ENCODE results near the gene NES.

The NES gene

DNA sequence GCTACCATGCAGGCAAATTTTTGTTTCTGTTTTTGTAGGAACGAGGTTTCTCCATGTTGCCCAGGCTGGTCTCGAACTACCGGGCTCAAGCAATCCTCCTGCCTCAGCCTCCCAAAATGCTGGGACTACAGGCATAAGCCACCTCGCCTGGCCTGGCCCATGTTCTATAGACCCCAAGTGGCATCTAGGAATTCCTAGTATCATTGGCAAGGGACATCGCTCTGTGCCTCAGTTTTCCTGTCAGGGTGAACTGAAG, 14.5 kb downstream of the NES start:
- DNase-seq = no peak

DNA sequence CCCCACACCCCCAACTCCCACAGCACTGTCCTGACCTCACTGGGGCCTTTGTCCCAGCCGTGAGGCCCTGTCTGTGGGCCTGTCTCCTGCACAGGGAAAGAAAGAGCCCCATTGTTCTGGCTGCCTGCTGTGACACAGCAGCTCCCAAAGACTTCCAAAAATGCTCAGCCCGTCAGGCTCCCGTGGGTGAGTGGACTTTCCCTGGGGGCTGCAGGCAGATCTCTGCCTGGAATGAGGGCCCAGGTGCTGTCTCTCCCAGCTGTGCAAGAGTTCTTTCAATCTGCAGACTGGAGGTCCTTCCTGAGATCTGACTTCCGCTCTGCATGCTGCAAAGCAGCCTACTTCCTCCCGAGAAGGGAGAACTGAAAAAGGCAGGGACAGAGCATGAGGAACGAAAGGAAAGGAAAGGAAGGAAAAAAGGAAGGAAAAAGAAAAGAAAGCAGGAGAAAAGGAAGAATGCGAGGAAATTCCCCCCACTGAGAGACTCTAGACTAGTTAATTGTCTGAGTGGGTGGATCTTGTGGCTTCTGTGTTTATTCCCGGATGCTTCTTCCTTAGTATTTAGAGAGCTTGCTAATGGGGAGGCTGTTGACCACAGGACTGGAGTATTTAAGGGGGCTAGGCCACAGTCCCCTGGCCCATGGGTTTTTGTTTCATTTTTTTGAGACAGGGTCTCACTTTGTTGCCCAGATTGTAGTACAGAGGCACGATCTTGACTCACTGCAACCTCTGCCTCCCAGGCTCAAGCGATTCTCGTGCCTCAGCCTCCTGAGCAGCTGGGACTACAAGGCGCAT, 15.0 kb downstream of the NES start:
- no peak for DNase-seq

DNA sequence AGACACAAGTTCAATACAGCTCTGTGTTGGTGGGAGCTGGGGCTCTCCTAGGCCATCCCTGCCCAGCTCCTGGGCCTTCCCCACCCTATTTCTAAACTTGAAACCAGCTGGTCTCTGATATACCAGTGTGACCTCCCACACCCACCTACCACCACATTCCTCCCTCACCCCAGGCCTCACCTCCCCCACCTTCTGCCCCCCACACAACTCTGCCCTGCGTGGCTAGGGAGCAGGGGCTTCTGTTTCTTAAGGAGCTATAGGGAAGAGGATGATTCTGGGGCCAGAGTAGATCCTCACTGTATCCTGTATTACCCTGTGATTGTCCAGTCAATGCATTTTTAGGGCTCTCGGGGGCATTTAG, 16.5 kb downstream of the NES start:
- no peak for DNase-seq

DNA sequence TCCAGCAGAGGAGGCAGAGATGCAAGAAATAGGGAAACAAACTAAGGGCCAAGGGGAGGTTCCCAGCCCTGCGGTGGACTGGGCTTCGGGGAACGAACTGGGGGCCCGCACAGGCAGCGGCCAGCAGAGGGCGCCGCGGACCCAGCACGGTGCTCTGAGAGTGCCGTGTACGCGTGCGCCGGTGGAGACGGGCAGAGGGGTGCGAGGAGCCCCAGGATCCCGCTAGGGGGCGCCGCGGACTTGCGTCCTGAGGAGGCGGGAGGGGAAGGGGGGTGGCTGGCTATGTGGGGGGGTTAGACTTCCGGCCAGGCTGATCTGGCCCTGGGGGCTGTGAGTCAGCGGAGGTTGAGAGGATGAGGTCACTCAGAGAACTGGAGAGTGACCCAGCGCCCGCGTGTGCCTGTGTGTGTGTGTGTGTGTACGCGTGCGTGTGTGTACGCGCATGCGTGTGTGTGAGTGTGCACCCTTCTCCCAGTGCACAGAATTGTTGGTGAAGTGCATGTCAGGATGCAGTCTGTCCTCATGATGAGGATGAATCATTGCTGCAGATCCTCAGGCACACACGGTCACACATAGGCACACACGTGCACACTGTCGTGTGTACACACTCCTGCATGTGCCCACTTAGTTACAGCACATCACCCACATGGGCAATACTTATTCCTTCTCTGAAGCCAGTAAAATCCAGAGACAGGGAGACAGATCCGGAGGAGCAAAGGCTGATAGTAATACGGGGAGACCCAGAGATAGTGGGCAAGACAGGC, 17.0 kb downstream of the NES start:
- DNase-seq = peak; percentile 96

DNA sequence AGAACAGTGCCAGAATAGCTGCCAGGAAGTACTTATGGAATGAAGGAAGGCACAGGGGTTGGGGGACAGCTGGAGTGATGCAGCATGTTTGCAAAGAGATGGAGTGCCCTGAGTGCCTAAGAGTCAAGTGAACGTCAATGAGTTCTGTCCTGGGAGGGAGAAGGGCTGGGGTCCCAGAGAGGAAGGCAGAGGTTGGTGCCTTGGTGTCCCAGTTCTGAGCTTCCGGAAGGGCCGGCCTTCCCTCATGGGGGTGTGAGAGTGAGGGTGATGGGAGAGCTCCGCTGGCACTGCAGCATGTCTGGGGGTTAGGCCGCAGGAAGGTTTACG, 17.6 kb downstream of the NES start:
- DNase-seq = no peak

DNA sequence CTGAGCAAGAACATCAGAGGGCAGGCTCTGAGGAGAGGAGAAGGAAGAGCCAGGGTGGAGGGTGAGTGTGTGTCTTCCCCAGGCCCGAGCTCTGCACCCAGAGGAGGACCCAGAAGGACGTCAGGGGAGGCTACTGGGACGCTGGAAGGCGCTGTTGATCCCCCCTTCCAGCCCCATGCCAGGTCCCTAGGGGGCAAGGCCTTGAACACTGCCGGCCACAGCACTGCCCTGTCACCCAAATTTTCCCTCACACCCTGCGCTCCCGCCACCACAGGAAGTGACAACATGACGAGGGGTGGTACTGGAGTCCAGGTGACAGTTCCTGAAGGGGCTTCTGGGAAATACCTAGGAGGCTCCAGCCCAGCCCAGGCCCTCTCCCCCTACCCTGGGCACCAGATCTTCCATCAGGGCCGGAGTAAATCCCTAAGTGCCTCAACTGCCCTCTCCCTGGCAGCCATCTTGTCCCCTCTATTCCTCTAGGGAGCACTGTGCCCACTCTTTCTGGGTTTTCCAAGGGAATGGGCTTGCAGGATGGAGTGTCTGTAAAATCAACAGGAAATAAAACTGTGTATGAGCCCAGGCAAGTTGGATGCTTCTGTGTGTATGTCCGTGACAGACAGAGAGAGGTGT, 18.1 kb downstream of the NES start:
- DNase-seq = no peak

DNA sequence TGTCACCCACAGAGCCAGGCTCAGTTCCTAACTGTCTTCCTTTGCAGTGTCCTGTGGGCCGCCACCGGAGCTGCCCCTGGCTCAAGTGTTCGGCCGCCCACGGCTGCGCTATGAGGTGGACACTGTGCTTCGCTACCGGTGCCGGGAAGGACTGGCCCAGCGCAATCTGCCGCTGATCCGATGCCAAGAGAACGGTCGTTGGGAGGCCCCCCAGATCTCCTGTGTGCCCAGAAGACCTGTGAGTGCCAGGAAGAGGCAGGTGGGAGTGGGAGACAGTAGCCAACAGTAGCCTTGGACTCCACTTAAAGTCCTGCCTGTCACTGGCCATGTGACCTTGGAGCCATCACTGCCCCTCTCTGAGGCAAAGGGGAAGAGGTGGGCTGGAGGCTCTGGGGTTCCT, 18.7 kb downstream of the NES start:
- no peak for DNase-seq

DNA sequence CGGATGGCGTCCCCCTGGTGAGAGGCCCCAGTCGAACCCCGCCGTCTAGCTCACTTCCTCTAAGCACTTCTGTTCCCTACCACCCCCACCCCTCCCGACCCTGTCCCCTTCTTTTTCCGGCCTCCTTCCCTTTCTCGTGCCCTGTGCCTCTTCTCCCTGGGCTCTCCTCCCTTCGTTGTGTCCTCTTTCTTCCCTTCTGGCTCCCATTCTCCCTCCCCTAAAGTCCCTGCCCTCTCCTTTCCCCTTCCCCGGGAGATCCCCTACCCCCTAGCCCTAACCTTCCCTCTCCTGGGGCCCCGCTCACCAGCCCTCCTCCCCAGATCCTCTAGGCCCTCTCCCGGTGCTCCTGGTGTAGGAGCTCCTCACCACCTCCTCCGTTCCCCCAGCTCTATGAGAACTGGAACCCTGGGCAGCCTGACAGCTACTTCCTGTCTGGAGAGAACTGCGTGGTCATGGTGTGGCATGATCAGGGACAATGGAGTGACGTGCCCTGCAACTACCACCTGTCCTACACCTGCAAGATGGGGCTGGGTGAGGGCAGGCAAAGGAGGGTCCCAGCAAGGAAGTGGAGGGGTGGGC, 19.4 kb downstream of the NES start:
- DNase-seq = no peak

DNA sequence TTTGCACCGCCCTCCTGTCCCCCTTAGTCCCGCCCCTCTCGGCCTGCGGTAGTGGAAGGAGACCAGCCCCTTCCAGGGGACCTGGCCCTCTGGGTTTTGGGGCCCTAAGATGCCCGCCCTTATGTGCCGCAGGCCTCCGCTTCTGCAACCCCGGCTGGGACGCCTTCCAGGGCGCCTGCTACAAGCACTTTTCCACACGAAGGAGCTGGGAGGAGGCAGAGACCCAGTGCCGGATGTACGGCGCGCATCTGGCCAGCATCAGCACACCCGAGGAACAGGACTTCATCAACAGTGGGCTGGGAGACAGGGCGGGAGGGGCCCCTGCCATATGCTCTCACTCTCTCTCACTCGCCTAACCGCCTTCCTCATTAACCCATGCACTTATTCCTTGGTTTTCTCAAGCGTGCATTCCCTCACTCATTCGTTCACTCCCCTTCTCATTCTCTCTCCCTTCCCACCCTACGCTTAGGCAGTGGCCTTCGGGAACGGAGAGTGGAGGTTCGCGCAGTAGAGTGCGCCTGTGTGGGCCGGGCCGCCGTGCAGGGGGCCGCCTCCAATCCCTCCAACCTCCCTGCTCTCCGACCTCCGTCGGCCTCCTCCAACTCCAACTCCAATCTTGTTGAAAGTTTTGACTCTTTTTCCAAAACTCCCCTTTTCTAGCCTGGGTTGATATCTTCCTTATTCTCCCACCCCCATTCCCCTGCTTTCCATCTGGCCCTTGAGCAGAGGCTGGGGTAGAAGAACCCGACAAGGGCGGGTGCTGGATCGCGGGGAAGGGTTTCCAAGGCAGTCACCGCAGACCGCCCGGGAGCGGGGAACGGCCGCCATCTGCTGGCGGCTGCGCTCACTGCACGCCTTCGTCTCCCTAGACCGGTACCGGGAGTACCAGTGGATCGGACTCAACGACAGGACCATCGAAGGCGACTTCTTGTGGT, 20.1 kb downstream of the NES start:
- peak; percentile 91 for DNase-seq

DNA sequence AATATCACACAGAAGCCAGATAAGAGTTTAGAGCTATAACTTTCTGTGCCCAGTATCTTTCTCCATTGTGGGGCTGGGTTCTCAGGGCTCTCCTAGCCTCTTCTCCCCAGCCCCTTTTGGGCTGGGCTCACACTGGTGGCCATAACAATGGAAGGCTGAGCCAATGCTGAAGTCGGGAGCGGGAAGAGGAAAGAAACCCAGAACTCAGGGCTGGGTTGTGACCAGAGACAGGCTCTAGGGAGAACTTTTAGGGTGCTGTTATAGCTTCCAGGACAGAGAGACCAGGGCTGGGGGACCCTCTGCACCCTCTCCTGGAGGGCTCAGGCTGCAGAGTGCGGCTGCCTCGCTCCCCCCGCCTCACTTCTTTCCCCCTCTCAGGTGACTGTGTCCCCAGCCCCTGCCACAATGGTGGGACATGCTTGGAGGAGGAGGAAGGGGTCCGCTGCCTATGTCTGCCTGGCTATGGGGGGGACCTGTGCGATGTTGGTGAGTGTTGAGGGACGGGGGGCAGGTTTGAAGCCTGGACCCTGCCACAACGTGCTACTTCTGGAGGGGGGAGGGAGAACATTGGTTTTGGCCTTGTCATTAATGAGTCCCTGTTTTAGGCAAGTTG, 21.2 kb downstream of the NES start:
- DNase-seq = no peak

DNA sequence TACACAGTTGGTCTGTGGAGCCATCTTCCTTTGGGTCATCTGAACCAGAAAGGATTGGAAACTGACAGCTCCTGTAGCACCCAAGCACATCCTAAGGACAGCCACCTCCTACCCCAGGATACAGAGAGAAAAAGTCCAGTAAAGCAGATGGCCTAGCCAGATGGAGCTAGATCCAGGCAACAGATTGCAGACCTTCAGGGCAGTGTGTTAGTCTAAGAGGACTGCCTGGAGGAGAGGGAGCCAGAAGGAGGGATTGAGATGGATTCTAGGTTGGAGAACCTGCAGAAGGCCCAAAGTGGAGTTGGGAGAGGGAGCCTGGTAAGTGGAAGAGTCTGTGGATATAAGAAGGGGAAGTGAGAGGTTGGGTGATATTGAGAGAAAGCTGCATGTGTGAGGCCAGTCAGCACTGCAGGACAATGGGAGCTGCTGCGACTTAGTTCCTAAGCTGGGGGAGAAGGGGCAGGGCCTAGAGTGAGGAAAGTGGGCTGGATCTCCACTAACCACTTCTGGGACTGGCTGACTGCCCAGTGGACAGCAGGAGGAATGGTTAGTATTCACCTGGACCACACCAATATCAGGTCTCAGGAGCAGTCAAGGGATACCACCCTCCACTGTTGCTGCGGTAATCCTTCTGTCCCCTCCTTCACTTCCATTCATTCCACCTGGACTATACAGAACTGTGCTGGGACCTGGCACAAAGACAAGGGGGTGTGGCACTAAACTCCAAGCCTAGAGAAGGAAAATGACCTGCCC, 21.9 kb downstream of the NES start:
- no peak for DNase-seq

DNA sequence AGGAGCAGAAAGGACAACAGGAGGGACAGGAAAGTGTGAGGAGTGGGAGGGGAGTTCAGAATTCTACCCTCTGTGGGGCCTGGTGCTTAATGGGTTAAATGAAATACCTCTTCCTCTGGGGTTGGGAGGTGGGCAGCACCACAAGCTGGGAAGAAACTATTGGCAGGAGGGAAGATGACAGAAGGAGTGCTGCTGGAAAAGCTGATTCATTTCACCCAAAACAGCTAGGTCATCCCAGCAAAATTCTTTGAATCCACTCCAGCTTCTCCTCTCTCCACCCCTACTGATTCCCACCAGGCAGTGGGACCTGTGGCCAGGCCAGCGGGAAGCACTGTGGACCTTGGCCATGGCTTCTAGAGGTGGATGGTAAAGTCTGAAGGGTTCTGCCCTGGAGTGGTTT, 22.5 kb downstream of the NES start:
- no peak for DNase-seq

DNA sequence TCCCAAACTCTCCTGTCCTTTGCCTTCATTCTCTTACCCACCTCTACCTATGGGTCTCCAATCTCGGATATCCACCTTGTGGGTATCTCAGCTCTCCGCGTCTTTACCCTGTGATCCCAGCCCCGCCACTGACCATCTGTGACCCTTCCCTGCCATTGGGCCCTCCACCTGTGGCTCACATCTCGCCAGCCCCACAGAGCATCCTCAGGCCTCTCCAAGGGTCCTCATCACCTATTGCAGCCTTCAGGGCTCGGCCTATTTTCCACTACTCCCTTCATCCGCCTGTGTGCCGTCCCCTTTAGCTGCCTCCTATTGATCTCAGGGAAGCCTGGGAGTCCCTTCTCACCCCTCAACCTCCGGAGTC, 24.2 kb downstream of the NES start:
- no peak for DNase-seq

DNA sequence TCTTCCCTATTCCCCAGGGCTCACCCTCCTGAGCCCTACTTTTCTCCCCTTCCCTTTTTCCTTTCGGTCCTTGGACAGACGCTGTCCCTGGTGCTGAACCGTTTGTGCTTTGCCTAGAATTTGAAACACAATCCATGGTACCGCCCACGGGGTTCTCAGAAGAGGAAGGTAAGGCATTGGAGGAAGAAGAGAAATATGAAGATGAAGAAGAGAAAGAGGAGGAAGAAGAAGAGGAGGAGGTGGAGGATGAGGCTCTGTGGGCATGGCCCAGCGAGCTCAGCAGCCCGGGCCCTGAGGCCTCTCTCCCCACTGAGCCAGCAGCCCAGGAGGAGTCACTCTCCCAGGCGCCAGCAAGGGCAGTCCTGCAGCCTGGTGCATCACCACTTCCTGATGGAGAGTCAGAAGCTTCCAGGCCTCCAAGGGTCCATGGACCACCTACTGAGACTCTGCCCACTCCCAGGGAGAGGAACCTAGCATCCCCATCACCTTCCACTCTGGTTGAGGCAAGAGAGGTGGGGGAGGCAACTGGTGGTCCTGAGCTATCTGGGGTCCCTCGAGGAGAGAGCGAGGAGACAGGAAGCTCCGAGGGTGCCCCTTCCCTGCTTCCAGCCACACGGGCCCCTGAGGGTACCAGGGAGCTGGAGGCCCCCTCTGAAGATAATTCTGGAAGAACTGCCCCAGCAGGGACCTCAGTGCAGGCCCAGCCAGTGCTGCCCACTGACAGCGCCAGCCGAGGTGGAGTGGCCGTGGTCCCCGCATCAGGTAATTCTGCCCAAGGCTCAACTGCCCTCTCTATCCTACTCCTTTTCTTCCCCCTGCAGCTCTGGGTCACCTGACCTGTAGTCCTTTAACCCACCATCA, 24.8 kb downstream of the NES start:
- DNase-seq = no peak

DNA sequence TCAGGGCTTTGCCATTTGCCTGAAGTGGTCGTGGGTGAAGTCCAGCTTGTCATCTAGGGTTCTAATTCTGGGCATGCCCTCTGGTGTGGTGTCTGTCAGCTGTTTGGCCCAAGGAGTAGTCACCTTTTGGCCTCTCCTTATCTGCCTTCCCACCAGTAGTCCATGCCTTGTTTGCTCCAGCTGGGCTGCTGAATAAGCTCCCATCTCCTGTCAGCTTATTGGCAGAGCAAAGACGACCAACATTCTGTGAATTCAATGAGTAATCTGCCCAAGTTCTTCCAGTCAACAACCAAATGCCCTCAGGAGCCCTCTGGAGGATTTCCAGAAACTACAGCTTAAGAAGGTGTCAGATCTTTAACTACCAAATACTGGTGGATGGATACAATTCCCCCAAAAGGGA, 28.3 kb downstream of the NES start:
- DNase-seq = no peak

DNA sequence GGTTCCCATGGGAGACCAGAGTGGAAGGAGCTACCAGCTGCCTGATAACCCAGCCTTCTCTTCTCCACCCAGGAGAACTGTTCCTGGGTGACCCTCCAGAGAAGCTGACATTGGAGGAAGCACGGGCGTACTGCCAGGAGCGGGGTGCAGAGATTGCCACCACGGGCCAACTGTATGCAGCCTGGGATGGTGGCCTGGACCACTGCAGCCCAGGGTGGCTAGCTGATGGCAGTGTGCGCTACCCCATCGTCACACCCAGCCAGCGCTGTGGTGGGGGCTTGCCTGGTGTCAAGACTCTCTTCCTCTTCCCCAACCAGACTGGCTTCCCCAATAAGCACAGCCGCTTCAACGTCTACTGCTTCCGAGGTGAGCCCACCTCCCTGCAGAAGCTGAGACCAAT, 28.7 kb downstream of the NES start:
- DNase-seq = no peak

DNA sequence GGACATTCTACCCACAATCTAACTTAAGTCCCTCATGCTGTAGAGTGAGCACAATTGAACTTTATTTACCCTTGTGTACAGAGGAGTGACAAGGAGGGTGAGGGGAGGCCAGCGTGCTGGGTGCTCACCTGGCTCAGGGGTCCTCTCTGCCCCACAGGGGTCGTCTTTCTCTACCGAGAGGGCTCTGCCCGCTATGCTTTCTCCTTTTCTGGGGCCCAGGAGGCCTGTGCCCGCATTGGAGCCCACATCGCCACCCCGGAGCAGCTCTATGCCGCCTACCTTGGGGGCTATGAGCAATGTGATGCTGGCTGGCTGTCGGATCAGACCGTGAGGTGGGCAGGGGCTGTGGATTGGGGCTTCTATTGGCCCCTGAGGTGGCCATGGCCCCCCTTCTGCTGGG, 29.9 kb downstream of the NES start:
- no peak for DNase-seq

DNA sequence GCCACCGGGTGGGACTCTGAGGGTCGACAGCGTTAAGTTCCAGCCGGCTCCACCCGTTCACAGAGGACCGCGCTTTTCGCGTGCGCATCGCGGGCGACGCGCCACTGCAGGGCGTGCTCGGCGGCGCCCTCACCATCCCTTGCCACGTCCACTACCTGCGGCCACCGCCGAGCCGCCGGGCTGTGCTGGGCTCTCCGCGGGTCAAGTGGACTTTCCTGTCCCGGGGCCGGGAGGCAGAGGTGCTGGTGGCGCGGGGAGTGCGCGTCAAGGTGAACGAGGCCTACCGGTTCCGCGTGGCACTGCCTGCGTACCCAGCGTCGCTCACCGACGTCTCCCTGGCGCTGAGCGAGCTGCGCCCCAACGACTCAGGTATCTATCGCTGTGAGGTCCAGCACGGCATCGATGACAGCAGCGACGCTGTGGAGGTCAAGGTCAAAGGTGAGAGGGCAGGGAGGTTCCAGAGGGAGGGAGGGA, 30.4 kb downstream of the NES start:
- DNase-seq = no peak

DNA sequence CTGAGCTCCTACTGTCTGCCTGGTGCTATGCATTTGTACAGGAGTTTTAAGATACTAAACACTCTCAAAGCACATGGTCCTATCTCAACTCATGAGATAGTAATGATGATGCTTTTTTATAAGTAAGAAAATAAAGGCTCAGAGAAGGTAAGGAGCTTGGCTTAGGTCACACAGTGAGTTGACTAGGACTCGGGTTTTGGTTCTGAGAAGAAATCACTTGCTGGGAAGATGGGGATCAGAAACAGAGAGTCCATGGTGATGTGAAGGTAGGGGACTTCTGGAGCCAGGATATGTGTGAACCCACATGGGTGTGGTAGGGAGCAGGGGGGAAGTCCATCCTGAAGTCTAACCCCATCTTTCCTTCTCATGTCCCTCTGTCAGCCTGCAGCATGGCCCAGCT, 31.5 kb downstream of the NES start:
- no peak for DNase-seq

DNA sequence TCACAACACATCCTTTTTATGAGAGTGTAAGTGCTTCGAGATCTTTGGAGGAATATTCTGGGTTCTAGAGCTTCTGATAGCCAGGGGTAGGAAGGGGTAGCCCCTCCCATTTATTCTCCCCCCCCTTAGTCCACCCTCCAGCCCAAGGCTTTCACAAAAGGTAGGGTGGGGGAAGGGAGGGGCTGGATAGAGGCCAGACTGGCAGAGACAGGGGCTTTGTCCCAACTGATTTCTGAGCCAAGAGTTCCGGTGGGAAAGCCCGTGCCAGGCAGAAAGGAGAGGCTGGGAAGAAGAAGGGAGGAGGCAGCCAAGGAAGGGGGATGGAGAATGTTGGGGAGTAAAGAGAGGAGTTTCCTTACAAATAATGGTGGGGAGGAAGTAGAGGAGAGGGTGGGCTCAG, 32.2 kb downstream of the NES start:
- no peak for DNase-seq

DNA sequence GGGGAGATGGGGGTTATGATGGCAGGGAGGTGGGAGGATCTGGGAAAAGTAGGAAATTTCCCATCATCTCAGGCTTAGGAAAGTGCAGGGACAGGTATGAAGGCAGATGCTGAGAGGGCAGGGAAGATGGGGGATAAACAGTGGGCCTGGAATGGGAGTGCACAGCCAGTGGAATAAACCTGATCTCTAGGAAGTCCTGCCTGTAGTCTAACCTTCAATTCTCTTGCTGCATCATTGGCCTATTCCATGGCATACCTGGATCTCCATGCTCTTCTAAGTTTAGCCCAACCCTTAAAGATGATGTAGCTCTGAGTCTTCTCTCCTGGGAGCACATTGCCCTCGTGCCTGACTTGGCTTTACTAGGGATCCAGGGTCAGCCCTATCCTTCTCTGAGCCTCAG, 32.6 kb downstream of the NES start:
- no peak for DNase-seq
